Ramos (cell line): ENCODE measurements around the gene ADD3.

ENCODE experiments used
- in situ Hi-C: fragments of 300-500 bp; cut with MboI; formaldehyde crosslinking; loops from one replicate; pipeline ENCODE4 v1.14.3; 2022; ENCODE audit warnings: low sequenced_read_pairs; ENCODE audit not compliant: unreplicated experiment

Gene ADD3

GRCh38 chr10:110141185-110141584, 133.4 kb downstream of the ADD3 start:
- in situ Hi-C loops: no loop called here

GRCh38 chr10:110141871-110142635, 134.3 kb downstream of the ADD3 start:
- in situ Hi-C loops: no loop called here

GRCh38 chr10:110142965-110143364, 135.2 kb downstream of the ADD3 start:
- in situ Hi-C loops: no loop called here

- in situ Hi-C loops: no loop called here
Measured at GRCh38 chr10:110144507-110144906, 136.7 kb downstream of the ADD3 start.

- in situ Hi-C loops: no loop called here
Measured at GRCh38 chr10:110147961-110148360, 140.2 kb downstream of the ADD3 start.

- in situ Hi-C loops: no loop called here
Measured at GRCh38 chr10:110149259-110149658, 141.5 kb downstream of the ADD3 start.

GRCh38 chr10:110150046-110150445, 142.3 kb downstream of the ADD3 start:
- in situ Hi-C loops: no loop called here

- in situ Hi-C loops: no loop called here
Measured at GRCh38 chr10:110150981-110151380, 143.2 kb downstream of the ADD3 start.

- in situ Hi-C loops: no loop called here
Measured at GRCh38 chr10:110151467-110151866, 143.7 kb downstream of the ADD3 start.

- in situ Hi-C loops: no loop called here
Measured at GRCh38 chr10:110151971-110152370, 144.2 kb downstream of the ADD3 start.

- in situ Hi-C loops: no loop called here
Measured at GRCh38 chr10:110153396-110153795, 145.6 kb downstream of the ADD3 start.

GRCh38 chr10:110156046-110156445, 148.3 kb downstream of the ADD3 start:
- in situ Hi-C loops: no loop called here

GRCh38 chr10:110158051-110159005, 150.5 kb downstream of the ADD3 start:
- in situ Hi-C loops: no loop called here

- in situ Hi-C loops: no loop called here
Measured at GRCh38 chr10:110160081-110160480, 152.3 kb downstream of the ADD3 start.

- in situ Hi-C loops: no loop called here
Measured at GRCh38 chr10:110160522-110160921, 152.7 kb downstream of the ADD3 start.

GRCh38 chr10:110162741-110163145, 155.0 kb downstream of the ADD3 start:
- in situ Hi-C loops: no loop called here

- in situ Hi-C loops: no loop called here
Measured at GRCh38 chr10:110163192-110163773, 155.5 kb downstream of the ADD3 start.

GRCh38 chr10:110163841-110164240, 156.1 kb downstream of the ADD3 start:
- in situ Hi-C loops: no loop called here

- in situ Hi-C loops: no loop called here
Measured at GRCh38 chr10:110165239-110165638, 157.5 kb downstream of the ADD3 start.

GRCh38 chr10:110167149-110167548, 159.4 kb downstream of the ADD3 start:
- in situ Hi-C loops: no loop called here
